ENCODE data around the gene TMEM222. TPM values are rescaled to one million over a fixed set of nuclear protein-coding genes. Genes with fewer than 3 reads are reported as not detected.

TMEM222 gene
- polyA plus RNA-seq, 1 of the 3 experiments (the other 2 are of a cell fraction): 51.7 TPM

- Histone ChIP-seq H3F3A (replicated peaks; ENCODE audit: insufficient read depth) (no peaks in the 10 kb centered on the region), H2AFZ (ENCODE audit: low read depth) (no peak overlapping the region), H3K36me3 (replicated peaks in 1 of 2; ENCODE audit: control insufficient read depth in 1 of 2, insufficient read depth in 2 of 2, low read length in 1 of 2) (no peaks in the 10 kb centered on the region), H3K9ac (no peak overlapping the region), H3K9me3 (no peaks in the 10 kb centered on the region), H3K79me2 (ENCODE audit: insufficient read depth) (no peaks in the 10 kb centered on the region), H3K4me2 (no peak overlapping the region), H3K4me3 (ENCODE audit: low read depth in 2 of 2, low read length in 1 of 2) (no peak overlapping the region), H3K4me1 (ENCODE audit: control insufficient read depth in 1 of 2, insufficient read depth in 2 of 2, low read depth in 1 of 2, low read length in 1 of 2) (peaks cover 0 to 10% of the 10 kb centered on the region in 2 experiments; a peak in 1 of 4 replicates), H4K20me1 (ENCODE audit: insufficient read depth) (no peaks in the 10 kb centered on the region), H3K27ac (ENCODE audit: low read depth in 2 of 2, low read length in 1 of 2) (peak overlapping the region in 1 of 2 experiments; percentile 26; a peak in 1 of 4 replicates), H3K9me2 (no peaks in the 10 kb centered on the region), H3K27me3 (ENCODE audit: insufficient read depth) (no peaks in the 10 kb centered on the region)
- DNase-seq: peak; percentile 51
- WGBS (ENCODE audit: low lambda C conversion rate): 54% methylated on average over 7 of the region's 12 CpGs
- CTCF ChIA-PET: interaction anchor here (0.5 to 20.0 kb wide), 7 partner anchors 10 to 223 kb away, joined by 3 to 731 read pairs (median 10); partner anchors contain the start of genes AHDC1 and MAP3K6
- TF ChIP-seq NFIC (IDR thresholded peaks at IDR 0.05; ENCODE audit: borderline replicate concordance) (peak; percentile 9; the same call in 1 of the 2 replicates), TCF12 (IDR thresholded peaks at IDR 0.05) (peak; percentile 32; the same call in 1 of the 2 replicates), USF1 (IDR thresholded peaks at IDR 0.05; ENCODE audit: borderline replicate concordance, low read depth) (no peak)
- POLR2A ChIA-PET: no interaction called here
Observed at GRCh38 chr1:27380766-27381733, 59.1 kb downstream of the TMEM222 start.

GRCh38 chr1:27381969-27382762 is 60.2 kb downstream of the TMEM222 start:
- H3K9ac ChIP-seq: no peak overlapping the region
- no peaks in the 10 kb centered on the region for H3K79me2 ChIP-seq (ENCODE audit: insufficient read depth)
- H3K9me3 ChIP-seq: no peaks in the 10 kb centered on the region
- peaks cover 0 to 10% of the 10 kb centered on the region in 2 experiments; a peak in 1 of 4 replicates for H3K4me1 ChIP-seq (ENCODE audit: control insufficient read depth in 1 of 2, insufficient read depth in 2 of 2, low read depth in 1 of 2, low read length in 1 of 2)
- no peaks in the 10 kb centered on the region for H4K20me1 ChIP-seq (ENCODE audit: insufficient read depth)
- 76% methylated on average over 12 of the region's 18 CpGs for WGBS (ENCODE audit: low lambda C conversion rate)
- H2AFZ ChIP-seq (ENCODE audit: low read depth): no peak overlapping the region
- ChIA-PET POLR2A (interaction anchor here (1.1 kb wide), 1 partner anchor 17 kb away, joined by 4 read pairs; no protein-coding TSS in a partner anchor), CTCF (interaction anchor here (0.8 to 20.0 kb wide), 10 partner anchors 9 to 337 kb away, joined by 3 to 731 read pairs (median 6); partner anchors contain the start of genes AHDC1 and MAP3K6)
- H3K27me3 ChIP-seq (ENCODE audit: insufficient read depth): no peaks in the 10 kb centered on the region
- no peak overlapping the region for H3K4me3 ChIP-seq (ENCODE audit: low read depth in 2 of 2, low read length in 1 of 2)
- H3K9me2 ChIP-seq: no peaks in the 10 kb centered on the region
- H3K36me3 ChIP-seq (replicated peaks in 1 of 2; ENCODE audit: control insufficient read depth in 1 of 2, insufficient read depth in 2 of 2, low read length in 1 of 2): no peaks in the 10 kb centered on the region
- TF ChIP-seq MAX (IDR thresholded peaks at IDR 0.05; ENCODE audit: low read depth): no peak
- TF ChIP-seq TAF1 (IDR thresholded peaks at IDR 0.05; ENCODE audit: borderline replicate concordance, low read depth, low read length): no peak
- no peak overlapping the region for H3K4me2 ChIP-seq
- no peak overlapping the region for H3K27ac ChIP-seq (ENCODE audit: low read depth in 2 of 2, low read length in 1 of 2)
- H3F3A ChIP-seq (replicated peaks; ENCODE audit: insufficient read depth): no peaks in the 10 kb centered on the region
- no peak for DNase-seq

Data from SK-N-SH (cell line).